Caco-2 (cell line): ENCODE data around the gene LARP4. TPM values are rescaled to one million over a fixed set of nuclear protein-coding genes. Genes with fewer than 3 reads are reported as not detected.
"Not testable (repeated sequence)": the region's sequence is repeated elsewhere in the genome, so short reads cannot be mapped to it uniquely, and the experiment has no call there.

ENCODE experiments used
- BruUV-seq: library from RNA; stranded (reverse); fragments of 400-500 nt; replicated peaks from 2 replicates; lab custom pipeline; 2021; lab: Mats Ljungman, UMichigan
- CTCF ChIA-PET: fragments of 300-600 bp; sonication (Branson Sonifier 250); formaldehyde crosslinking; loops from one replicate; lab custom pipeline; 2022; ENCODE audit warnings: antibody characterized with exemption; lab: Charles Lee
- POLR2A ChIA-PET: fragments of 300-600 bp; sonication (Branson Sonifier 250); formaldehyde crosslinking; loops from one replicate; lab custom pipeline; 2022; ENCODE audit warnings: antibody characterized with exemption; lab: Charles Lee
- DNase-seq, 2 experiments: peaks; one replicate each; pipeline versions ENCODE4 v3.0.0 to v3.0.0-alpha.2; 2020 to 2022
- H3K27me3 ChIP-seq: replicated peaks from 2 replicates; pipeline ENCODE4 v1.6.0; 2011; ENCODE audit warnings: low read length; ENCODE audit not compliant: control insufficient read depth, insufficient read depth
- H3K36me3 ChIP-seq: 2 replicates; pipeline ENCODE4 v1.5.1; 2011; ENCODE audit warnings: low read length; ENCODE audit not compliant: control insufficient read depth, insufficient read depth
- H3K4me1 ChIP-seq: fragments of 250-450 bp; sonication (Bioruptor Pico); 2 replicates; pipeline ENCODE4 v1.5.1; 2020; ENCODE audit warnings: mild to moderate bottlenecking
- H3K4me3 ChIP-seq: 2 replicates; pipeline ENCODE4 v1.5.1; 2011; ENCODE audit warnings: low read depth, mild to moderate bottlenecking, control low read depth, low read length
- H3K9me3 ChIP-seq: fragments of 250-450 bp; sonication (Bioruptor Pico); 2 replicates; pipeline ENCODE4 v1.5.1; 2020; ENCODE audit warnings: mild to moderate bottlenecking, moderate library complexity
- H3K27ac Mint-ChIP-seq: one replicate; pipeline ENCODE4 v1.8.0; 2022; ENCODE audit warnings: mixed read lengths; ENCODE audit not compliant: unreplicated experiment
- H3K27me3 Mint-ChIP-seq: one replicate; pipeline ENCODE4 v1.8.0; 2022; ENCODE audit warnings: mixed read lengths; ENCODE audit not compliant: insufficient read depth, unreplicated experiment
- H3K36me3 Mint-ChIP-seq: one replicate; pipeline ENCODE4 v1.8.0; 2022; ENCODE audit warnings: mild to moderate bottlenecking, mixed read lengths; ENCODE audit not compliant: insufficient read depth, unreplicated experiment
- H3K4me1 Mint-ChIP-seq: one replicate; pipeline ENCODE4 v1.8.0; 2022; ENCODE audit warnings: low read depth, mixed read lengths; ENCODE audit not compliant: unreplicated experiment
- H3K4me3 Mint-ChIP-seq: one replicate; pipeline ENCODE4 v1.8.0; 2022; ENCODE audit warnings: mild to moderate bottlenecking, moderate library complexity, mixed read lengths; ENCODE audit not compliant: unreplicated experiment
- H3K9me3 Mint-ChIP-seq: one replicate; pipeline ENCODE4 v1.8.0; 2022; ENCODE audit warnings: mixed read lengths; ENCODE audit not compliant: unreplicated experiment
- intact Hi-C: fragments of 100-400 bp; cut with micrococcal nuclease; formaldehyde crosslinking; loops from one replicate; pipeline ENCODE4 v1.10.0; 2022; ENCODE audit not compliant: unreplicated experiment
- total RNA-seq: library from RNA; stranded (reverse); gene quantifications from 2 replicates; pipeline ENCODE4 v1.2.3, GENCODE V29; 2022
- TF ChIP-seq, protein P1 (sequence below), 2 experiments: fragments of 200-600 bp in 1 of 2; IDR thresholded peaks; 1 replicate in 1 of 2; 2 replicates in 1 of 2; pipeline versions ENCODE4 v1.5.1 to v1.8.0; 2011 to 2022; ENCODE audit warnings: antibody characterized with exemption in 1 of 2, control low read depth in 1 of 2, inconsistent platforms in 1 of 2, low read depth in 1 of 2, low read length in 1 of 2, mild to moderate bottlenecking in 1 of 2, moderate library complexity in 1 of 2; ENCODE audit not compliant: insufficient read depth in 1 of 2, severe bottlenecking in 1 of 2, unreplicated experiment in 1 of 2

LARP4 gene
- total RNA-seq, 1 experiment from 2014 or later = 115 TPM

DNA sequence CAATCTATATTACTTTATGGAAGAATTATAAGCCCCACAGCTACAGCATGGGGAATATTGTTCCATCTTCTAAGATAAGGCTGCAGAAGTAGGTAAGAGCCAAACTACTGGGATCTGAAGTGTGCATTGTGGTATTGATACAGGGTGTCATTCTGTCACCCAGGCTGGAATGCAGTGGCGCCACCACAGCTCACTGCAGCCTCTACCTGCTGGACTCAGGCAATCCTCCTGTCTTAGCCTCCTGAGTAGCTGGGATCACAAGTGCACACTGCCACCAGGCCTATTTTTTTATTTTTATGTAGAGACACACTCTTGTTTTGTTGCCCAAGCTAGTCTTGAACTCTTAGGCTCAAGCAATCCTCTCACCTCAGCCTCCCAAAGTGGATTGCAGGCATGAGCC lies 82.8 kb downstream of the LARP4 start:
- peaks cover 4% of the 10 kb centered on the region for H3K9me3 Mint-ChIP-seq
- no peak overlapping the region for H3K4me3 Mint-ChIP-seq
- ChIA-PET CTCF (interaction anchor here (1.1 kb wide), 1 partner anchor 259 kb away, joined by 3 read pairs; no protein-coding TSS in a partner anchor), POLR2A (no interaction called here)
- peaks cover 4% of the 10 kb centered on the region for H3K36me3 Mint-ChIP-seq
- Histone ChIP-seq H3K27me3 (no peaks in the 10 kb centered on the region), H3K9me3 (no peaks in the 10 kb centered on the region), H3K4me1 (no peaks in the 10 kb centered on the region), H3K4me3 (no peak overlapping the region), H3K36me3 (no peaks in the 10 kb centered on the region)
- no TSS peak for BruUV-seq
- DNase-seq = no peak
- no peaks in the 10 kb centered on the region for H3K4me1 Mint-ChIP-seq
- intact Hi-C loops = no loop called here
- H3K27ac Mint-ChIP-seq = no peak overlapping the region
- H3K27me3 Mint-ChIP-seq = no peaks in the 10 kb centered on the region
- TF ChIP-seq, protein P1, sequence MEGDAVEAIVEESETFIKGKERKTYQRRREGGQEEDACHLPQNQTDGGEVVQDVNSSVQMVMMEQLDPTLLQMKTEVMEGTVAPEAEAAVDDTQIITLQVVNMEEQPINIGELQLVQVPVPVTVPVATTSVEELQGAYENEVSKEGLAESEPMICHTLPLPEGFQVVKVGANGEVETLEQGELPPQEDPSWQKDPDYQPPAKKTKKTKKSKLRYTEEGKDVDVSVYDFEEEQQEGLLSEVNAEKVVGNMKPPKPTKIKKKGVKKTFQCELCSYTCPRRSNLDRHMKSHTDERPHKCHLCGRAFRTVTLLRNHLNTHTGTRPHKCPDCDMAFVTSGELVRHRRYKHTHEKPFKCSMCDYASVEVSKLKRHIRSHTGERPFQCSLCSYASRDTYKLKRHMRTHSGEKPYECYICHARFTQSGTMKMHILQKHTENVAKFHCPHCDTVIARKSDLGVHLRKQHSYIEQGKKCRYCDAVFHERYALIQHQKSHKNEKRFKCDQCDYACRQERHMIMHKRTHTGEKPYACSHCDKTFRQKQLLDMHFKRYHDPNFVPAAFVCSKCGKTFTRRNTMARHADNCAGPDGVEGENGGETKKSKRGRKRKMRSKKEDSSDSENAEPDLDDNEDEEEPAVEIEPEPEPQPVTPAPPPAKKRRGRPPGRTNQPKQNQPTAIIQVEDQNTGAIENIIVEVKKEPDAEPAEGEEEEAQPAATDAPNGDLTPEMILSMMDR (IDR thresholded peaks at IDR 0.05; ENCODE audit: insufficient read depth in 1 of 2, low read depth in 1 of 2, low read length in 1 of 2, severe bottlenecking in 1 of 2, unreplicated experiment in 1 of 2) = no peak

DNA sequence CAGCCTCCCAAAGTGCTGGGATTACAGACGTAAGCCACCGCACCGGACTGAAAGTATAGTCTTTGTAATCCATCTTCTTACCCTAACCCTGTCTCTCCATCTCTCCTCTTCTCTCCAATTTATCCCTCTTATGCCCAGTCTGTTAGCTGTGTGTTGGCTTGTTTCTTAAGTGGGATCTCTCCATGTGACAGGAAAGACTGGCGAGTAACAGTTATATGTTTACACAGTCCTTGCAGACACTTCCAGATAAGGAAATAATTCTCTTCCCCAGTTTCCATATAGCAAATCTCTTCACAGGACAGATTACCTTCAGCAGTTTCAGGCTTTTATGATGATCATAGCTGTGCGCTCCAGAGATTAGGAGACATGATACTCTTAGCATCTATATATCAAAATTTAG lies 88.1 kb downstream of the LARP4 start:
- no TSS peak for BruUV-seq
- no peak for DNase-seq
- TF ChIP-seq, protein P1 (IDR thresholded peaks at IDR 0.05; ENCODE audit: insufficient read depth in 1 of 2, low read depth in 1 of 2, low read length in 1 of 2, severe bottlenecking in 1 of 2, unreplicated experiment in 1 of 2) = no peak
- Mint-ChIP-seq H3K36me3 (peaks cover 9% of the 10 kb centered on the region), H3K27ac (no peak overlapping the region), H3K4me1 (no peaks in the 10 kb centered on the region), H3K27me3 (no peaks in the 10 kb centered on the region), H3K9me3 (peaks cover 26% of the 10 kb centered on the region), H3K4me3 (no peak overlapping the region)
- ChIA-PET CTCF (no interaction called here), POLR2A (no interaction called here)
- Histone ChIP-seq H3K36me3 (no peaks in the 10 kb centered on the region), H3K9me3 (peaks cover 28% of the 10 kb centered on the region), H3K27me3 (no peaks in the 10 kb centered on the region), H3K4me1 (no peaks in the 10 kb centered on the region), H3K4me3 (no peak overlapping the region)
- intact Hi-C loops = no loop called here

DNA sequence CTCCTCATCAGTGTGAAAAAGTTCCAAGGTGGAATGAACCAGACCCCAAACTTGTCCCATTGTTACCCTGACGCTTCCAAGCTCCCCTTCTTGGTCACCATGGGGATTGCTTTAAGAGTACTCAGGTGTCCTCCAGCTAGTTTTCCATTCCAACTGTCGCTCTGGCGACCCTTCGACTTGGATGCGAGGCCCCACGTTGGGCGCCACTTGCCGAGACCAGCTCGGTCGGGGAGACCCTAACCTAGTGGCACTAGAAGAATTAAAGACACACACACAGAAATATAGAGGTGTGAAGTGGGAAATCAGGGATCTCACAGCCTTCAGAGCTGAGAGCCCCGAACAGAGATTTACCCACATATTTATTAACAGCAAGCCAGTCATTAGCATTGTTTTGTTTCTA lies 97.4 kb downstream of the LARP4 start:
- H3K27me3 ChIP-seq, BruUV-seq, intact Hi-C loops, H3K27ac Mint-ChIP-seq, H3K4me3 Mint-ChIP-seq, H3K36me3 ChIP-seq, H3K36me3 Mint-ChIP-seq, H3K4me3 ChIP-seq, H3K4me1 Mint-ChIP-seq, H3K4me1 ChIP-seq, POLR2A ChIA-PET, H3K27me3 Mint-ChIP-seq: not testable (repeated sequence)
- CTCF ChIA-PET = interaction anchor here (0.7 kb wide), 1 partner anchor 207 kb away, joined by 3 read pairs; no protein-coding TSS in a partner anchor
- H3K9me3 ChIP-seq = peaks cover 29% of the 10 kb centered on the region
- H3K9me3 Mint-ChIP-seq = peaks cover 32% of the 10 kb centered on the region
- peak in 1 of 2 experiments; percentile 52 for DNase-seq
